HG03442 (cell line): ENCODE results near the gene PIGZ.

ENCODE experiments used
- ATAC-seq: cut with Tn5 transposase; IDR thresholded peaks from one replicate; pipeline ENCODE4 v1.9.1; 2021; ENCODE audit warnings: mild to moderate bottlenecking, moderate library complexity; ENCODE audit not compliant: unreplicated experiment

PIGZ gene

GRCh38 chr3:196927571-196928453 is 40.8 kb downstream of the PIGZ start:
- no peak for ATAC-seq

GRCh38 chr3:196920733-196921132 is 47.9 kb downstream of the PIGZ start:
- ATAC-seq: no peak

DNA sequence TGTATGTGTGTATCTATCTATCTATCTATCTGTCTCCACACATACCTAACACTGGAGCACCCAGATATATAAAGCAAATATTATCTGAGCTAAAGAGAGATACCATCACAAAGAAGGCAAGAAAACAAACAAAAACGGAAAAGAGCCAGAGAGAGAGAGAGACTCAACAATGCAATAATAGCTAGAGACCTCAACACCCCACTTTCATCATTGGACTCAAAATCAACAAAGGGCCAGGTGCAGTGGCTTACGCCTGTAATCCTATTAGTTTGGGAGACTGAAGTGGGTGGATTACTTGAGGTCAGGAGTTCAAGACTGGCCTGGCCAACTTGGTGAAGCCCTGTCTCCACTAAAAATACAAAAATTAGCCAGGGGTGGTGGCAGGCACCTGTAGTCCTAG is 49.7 kb downstream of the PIGZ start:
- ATAC-seq: no peak

GRCh38 chr3:196916995-196917394 is 51.6 kb downstream of the PIGZ start:
- no peak for ATAC-seq

- no peak for ATAC-seq
Observed at GRCh38 chr3:196916221-196916620, 52.4 kb downstream of the PIGZ start.

DNA sequence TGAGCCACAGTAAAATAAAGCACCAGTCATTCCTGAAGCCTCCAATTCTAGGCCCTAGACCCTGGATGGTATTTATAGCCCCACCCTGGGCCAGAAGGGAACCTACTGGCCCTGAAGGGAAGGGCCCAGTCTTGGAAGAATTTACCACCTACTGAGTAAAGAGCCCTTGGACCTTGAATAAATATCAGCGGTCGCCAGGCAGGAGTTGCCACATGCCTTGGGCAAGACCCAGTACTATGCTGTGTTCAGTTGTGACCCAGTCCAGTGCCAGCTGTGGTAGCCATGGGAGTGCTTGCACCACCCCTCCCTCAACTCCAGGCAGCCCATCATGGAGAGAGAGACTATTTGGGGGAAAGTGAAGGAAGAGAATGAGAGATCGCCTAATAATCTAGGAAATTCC is 53.3 kb downstream of the PIGZ start:
- ATAC-seq: no peak

DNA sequence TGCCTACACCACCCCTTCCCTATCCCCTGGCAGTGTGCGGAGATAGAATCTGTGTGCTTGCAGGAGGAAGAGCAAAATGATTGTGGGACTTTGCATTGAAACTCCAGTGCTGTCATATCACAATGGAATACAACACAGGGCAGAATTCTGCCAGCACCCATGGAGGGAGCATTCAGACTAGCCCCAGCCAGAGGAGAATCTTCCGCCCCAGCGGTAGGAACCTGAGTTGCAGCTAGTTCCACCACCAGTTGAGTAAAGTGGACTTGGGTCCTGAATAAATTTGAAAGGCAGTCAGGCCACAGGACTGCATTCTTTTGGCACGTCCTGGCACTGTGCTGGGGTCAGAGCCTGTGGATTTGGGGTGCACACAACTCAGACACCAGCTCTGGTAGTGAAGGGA is 53.8 kb downstream of the PIGZ start:
- ATAC-seq: no peak

GRCh38 chr3:196903740-196904139 is 64.9 kb downstream of the PIGZ start:
- no peak for ATAC-seq

- ATAC-seq: no peak
Observed at GRCh38 chr3:196902296-196902695, 66.3 kb downstream of the PIGZ start.

- ATAC-seq: no peak
Observed at GRCh38 chr3:196901768-196902167, 66.9 kb downstream of the PIGZ start.
